Keratinocyte (primary cell): Measurements from ENCODE around the gene ARID3C. TPM values are rescaled to one million over a fixed set of nuclear protein-coding genes. Genes with fewer than 3 reads are reported as not detected.

ENCODE experiments used
- DNase-seq: peaks from one replicate; pipeline ENCODE4 v3.0.0-alpha.2; 2011; ENCODE audit warnings: low read depth, missing footprints, low spot score
- FAIRE-seq: peaks from 2 replicates; lab custom pipeline; 2011; peaks lifted over from hg19 to GRCh38; lab: Jason Lieb, UNC
- H2AFZ ChIP-seq: 2 replicates; pipeline ENCODE4 v1.6.0; 2012; ENCODE audit warnings: low read length, control low read depth, inconsistent platforms; ENCODE audit not compliant: control insufficient read depth
- H3K27ac ChIP-seq: 2 replicates; pipeline ENCODE4 v1.5.1; 2011; ENCODE audit warnings: low read length; ENCODE audit not compliant: control insufficient read depth, insufficient read depth
- H3K27me3 ChIP-seq: 3 replicates; pipeline ENCODE4 v1.6.0; 2011; ENCODE audit warnings: low read length; ENCODE audit not compliant: control insufficient read depth, insufficient read depth; ENCODE audit errors: extremely low read depth
- H3K36me3 ChIP-seq, 2 experiments: 2 replicates in 1 of 2; 3 replicates in 1 of 2; pipeline ENCODE4 v1.5.1; 2011; ENCODE audit warnings: low read length in 2 of 2, mild to moderate bottlenecking in 1 of 2; ENCODE audit not compliant: control insufficient read depth in 2 of 2, insufficient read depth in 2 of 2; ENCODE audit errors: extremely low read depth in 1 of 2
- H3K4me1 ChIP-seq: 3 replicates; pipeline ENCODE4 v1.5.1; 2011; ENCODE audit warnings: low read length; ENCODE audit not compliant: control insufficient read depth, insufficient read depth; ENCODE audit errors: extremely low read depth
- H3K4me2 ChIP-seq: 3 replicates; pipeline ENCODE4 v1.6.0; 2011; ENCODE audit warnings: low read depth, low read length; ENCODE audit not compliant: control insufficient read depth, insufficient read depth; ENCODE audit errors: extremely low read depth
- H3K4me3 ChIP-seq, 3 experiments: fragments of 200-600 bp in 1 of 3; sonication (generic) in 1 of 3; 2 replicates in 2 of 3; 3 replicates in 1 of 3; pipeline ENCODE4 v1.5.1; 2011 to 2016; ENCODE audit warnings: low read length in 3 of 3, mild to moderate bottlenecking in 3 of 3, control low read depth in 2 of 3, inconsistent platforms in 1 of 3, low read depth in 1 of 3, mixed read lengths in 1 of 3, mixed run types in 1 of 3, moderate library complexity in 1 of 3; ENCODE audit not compliant: control insufficient read depth in 2 of 3, insufficient read depth in 2 of 3; ENCODE audit errors: extremely low read depth in 1 of 3
- H3K79me2 ChIP-seq: 2 replicates; pipeline ENCODE4 v1.6.0; 2012; ENCODE audit warnings: low read length; ENCODE audit not compliant: control insufficient read depth, insufficient read depth
- H3K9ac ChIP-seq: 3 replicates; pipeline ENCODE4 v1.6.0; 2011; ENCODE audit warnings: low read length; ENCODE audit not compliant: control insufficient read depth, insufficient read depth; ENCODE audit errors: extremely low read depth
- H3K9me1 ChIP-seq: 3 replicates; pipeline ENCODE4 v1.6.0; 2011; ENCODE audit warnings: low read length; ENCODE audit not compliant: control insufficient read depth, insufficient read depth; ENCODE audit errors: extremely low read depth
- H3K9me3 ChIP-seq: 2 replicates; pipeline ENCODE4 v1.5.1; 2012; ENCODE audit warnings: low read depth, low read length; ENCODE audit not compliant: control insufficient read depth
- H4K20me1 ChIP-seq: 3 replicates; pipeline ENCODE4 v1.6.0; 2011; ENCODE audit warnings: low read length; ENCODE audit not compliant: control insufficient read depth, insufficient read depth; ENCODE audit errors: extremely low read depth
- EZH2 ChIP-seq: IDR thresholded peaks from one replicate; pipeline ENCODE4 v1.6.1; 2012; ENCODE audit warnings: inconsistent platforms, mild to moderate bottlenecking, low read length, moderate library complexity
- dilution Hi-C: fragments of 300-500 bp; cut with MboI; formaldehyde crosslinking; loops from one replicate; pipeline ENCODE4 v1.7.0; 2020; ENCODE audit warnings: low sequenced_read_pairs; ENCODE audit not compliant: extremely low pct_ligation_motif_present
- polyA plus RNA-seq, 5 experiments: library from polyadenylated mRNA; depleted of rRNA in 3 of 5; stranded (reverse) in 3 of 5; stranded (forward) in 1 of 5; unstranded in 1 of 5; fragments of >200 nt; gene quantifications; 1 replicate in 1 of 5; 2 replicates in 3 of 5; 3 replicates in 1 of 5; pipeline versions ENCODE4 v1.2.1 to v1.2.3, GENCODE V29; 2011 to 2012; ENCODE audit warnings: missing spikeins in 2 of 5, low read depth in 1 of 5, low replicate concordance in 1 of 5
- TF ChIP-seq, protein P1 (sequence below), 3 experiments: IDR thresholded peaks in 1 of 3; conservative IDR thresholded peaks in 1 of 3; optimal IDR thresholded peaks in 1 of 3; 2 replicates in 2 of 3; 3 replicates in 1 of 3; pipeline versions ENCODE3 to v1.5.1; 2011; ENCODE audit warnings: low read length in 3 of 3, mild to moderate bottlenecking in 3 of 3, moderate library complexity in 2 of 3, control low read depth in 1 of 3, inconsistent platforms in 1 of 3; ENCODE audit not compliant: insufficient read depth in 2 of 3; ENCODE audit errors: extremely low read depth in 1 of 3

Gene ARID3C
- polyA plus RNA-seq, 1 donor (not counting 4 experiments of a cell fraction or from before 2014, with no cell fraction given), result not detected

DNA sequence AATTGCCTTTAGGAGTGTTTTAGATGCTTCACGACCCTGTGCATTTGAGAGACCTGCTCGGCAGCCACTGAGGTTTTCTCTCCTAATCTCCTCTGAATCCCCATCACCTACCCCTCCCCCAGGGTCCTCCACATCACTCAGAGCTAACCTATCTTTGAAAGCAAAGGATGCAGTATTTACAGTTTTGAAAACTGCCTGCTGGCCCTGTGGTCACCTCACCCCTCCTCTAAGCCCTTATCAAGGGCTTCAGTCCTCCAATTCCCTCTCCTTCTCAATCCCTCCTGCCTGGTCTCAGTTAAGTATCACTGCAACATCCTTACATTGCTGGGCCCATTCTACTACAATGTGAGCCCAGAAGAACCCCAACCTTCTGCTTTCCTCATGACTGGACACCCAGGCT, 21.5 kb downstream of the ARID3C start:
- Histone ChIP-seq H3K27ac (no peak overlapping the region), H3K36me3 (peaks cover 1 to 3% of the 10 kb centered on the region in 2 experiments), H3K9ac (no peak overlapping the region), H2AFZ (no peak overlapping the region), H3K9me3 (no peaks in the 10 kb centered on the region), H4K20me1 (no peaks in the 10 kb centered on the region), H3K27me3 (no peaks in the 10 kb centered on the region), H3K9me1 (no peaks in the 10 kb centered on the region), H3K4me1 (peaks cover 13% of the 10 kb centered on the region), H3K79me2 (peaks cover 13% of the 10 kb centered on the region), H3K4me3 (no peak overlapping the region), H3K4me2 (no peak overlapping the region)
- dilution Hi-C loops, result no loop called here
- no peak for TF ChIP-seq EZH2
- TF ChIP-seq, protein P1, sequence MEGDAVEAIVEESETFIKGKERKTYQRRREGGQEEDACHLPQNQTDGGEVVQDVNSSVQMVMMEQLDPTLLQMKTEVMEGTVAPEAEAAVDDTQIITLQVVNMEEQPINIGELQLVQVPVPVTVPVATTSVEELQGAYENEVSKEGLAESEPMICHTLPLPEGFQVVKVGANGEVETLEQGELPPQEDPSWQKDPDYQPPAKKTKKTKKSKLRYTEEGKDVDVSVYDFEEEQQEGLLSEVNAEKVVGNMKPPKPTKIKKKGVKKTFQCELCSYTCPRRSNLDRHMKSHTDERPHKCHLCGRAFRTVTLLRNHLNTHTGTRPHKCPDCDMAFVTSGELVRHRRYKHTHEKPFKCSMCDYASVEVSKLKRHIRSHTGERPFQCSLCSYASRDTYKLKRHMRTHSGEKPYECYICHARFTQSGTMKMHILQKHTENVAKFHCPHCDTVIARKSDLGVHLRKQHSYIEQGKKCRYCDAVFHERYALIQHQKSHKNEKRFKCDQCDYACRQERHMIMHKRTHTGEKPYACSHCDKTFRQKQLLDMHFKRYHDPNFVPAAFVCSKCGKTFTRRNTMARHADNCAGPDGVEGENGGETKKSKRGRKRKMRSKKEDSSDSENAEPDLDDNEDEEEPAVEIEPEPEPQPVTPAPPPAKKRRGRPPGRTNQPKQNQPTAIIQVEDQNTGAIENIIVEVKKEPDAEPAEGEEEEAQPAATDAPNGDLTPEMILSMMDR (optimal IDR thresholded peaks at IDR 0.05 in 1 of 3, IDR thresholded peaks at IDR 0.05 in 1 of 3, conservative IDR thresholded peaks at IDR 0.05 in 1 of 3; ENCODE audit: extremely low read depth in 1 of 3, insufficient read depth in 2 of 3, low read length in 3 of 3), result no peak
- no peak for DNase-seq
- no peak for FAIRE-seq

DNA sequence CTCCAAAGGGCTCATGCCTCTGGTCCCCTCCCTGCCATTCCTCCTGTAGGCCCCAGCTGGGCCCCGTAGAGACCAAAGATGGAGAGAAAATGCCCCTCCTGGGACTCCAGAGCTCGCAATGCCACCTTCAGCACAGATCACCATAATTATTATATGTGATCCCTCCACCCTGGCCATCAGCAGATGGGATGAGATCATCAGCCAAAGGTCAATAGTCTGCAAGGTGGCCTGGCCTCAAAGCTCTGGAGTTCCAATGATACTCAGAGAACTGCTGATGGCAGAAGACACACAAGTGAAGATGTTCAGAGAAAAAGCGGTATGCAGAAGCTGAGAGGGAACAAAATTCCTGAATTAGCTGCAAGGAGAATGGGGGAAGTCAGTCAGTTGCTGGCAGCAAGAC, 22.0 kb downstream of the ARID3C start:
- no peak overlapping the region for H2AFZ ChIP-seq

More for the DNA sequence above, 22.0 kb downstream of the ARID3C start:
- no peak overlapping the region for H3K4me3 ChIP-seq
- H3K4me2 ChIP-seq, result no peak overlapping the region
- no peaks in the 10 kb centered on the region for H3K27me3 ChIP-seq
- H3K4me1 ChIP-seq, result peaks cover 11% of the 10 kb centered on the region
- no peak overlapping the region for H3K9ac ChIP-seq
- TF ChIP-seq, protein P1 (optimal IDR thresholded peaks at IDR 0.05 in 1 of 3, IDR thresholded peaks at IDR 0.05 in 1 of 3, conservative IDR thresholded peaks at IDR 0.05 in 1 of 3; ENCODE audit: extremely low read depth in 1 of 3, insufficient read depth in 2 of 3, low read length in 3 of 3), result no peak
- no peak for TF ChIP-seq EZH2
- no peaks in the 10 kb centered on the region for H3K9me1 ChIP-seq
- peaks cover 13% of the 10 kb centered on the region for H3K79me2 ChIP-seq
- FAIRE-seq (no peak), DNase-seq (no peak)
- no peak overlapping the region for H3K27ac ChIP-seq
- H3K36me3 ChIP-seq, result peaks cover 1 to 3% of the 10 kb centered on the region in 2 experiments
- dilution Hi-C loops, result no loop called here
- no peaks in the 10 kb centered on the region for H4K20me1 ChIP-seq
- H3K9me3 ChIP-seq, result no peaks in the 10 kb centered on the region
